22Rv1 (cell line): Measurements from ENCODE around the gene ARMC7.

ENCODE experiments used
- H3K27ac ChIP-seq: fragments of 450-650 bp; 2 replicates; pipeline ENCODE4 v1.5.1; 2017
- CTCF ChIP-seq: fragments of 450-650 bp; IDR thresholded peaks from 2 replicates; pipeline ENCODE4 v1.5.1; 2017; ENCODE audit warnings: mild to moderate bottlenecking
- ZFX ChIP-seq: fragments of 450-650 bp; IDR thresholded peaks from 2 replicates; pipeline ENCODE4 v1.6.1; 2017; ENCODE audit warnings: antibody characterized with exemption, borderline replicate concordance

The ARMC7 gene

GRCh38 chr17:75073618-75074047, 36.1 kb upstream of the ARMC7 start:
- TF ChIP-seq CTCF (no peak), ZFX (no peak)
- no peak overlapping the region for H3K27ac ChIP-seq

- no peak for TF ChIP-seq ZFX
- no peak overlapping the region for H3K27ac ChIP-seq
Observed at GRCh38 chr17:75074532-75074931, 35.2 kb upstream of the ARMC7 start.

- TF ChIP-seq ZFX (no peak), CTCF (no peak)
- peak overlapping the region; percentile 67; the same call in 1 of the 2 replicates for H3K27ac ChIP-seq
Observed at GRCh38 chr17:75075597-75076336, 34.0 kb upstream of the ARMC7 start.

- H3K27ac ChIP-seq = peak overlapping the region; percentile 67
- TF ChIP-seq CTCF (no peak), ZFX (no peak)
Observed at GRCh38 chr17:75077072-75077495, 32.7 kb upstream of the ARMC7 start.

GRCh38 chr17:75077496-75078283, 32.1 kb upstream of the ARMC7 start:
- H3K27ac ChIP-seq = peak overlapping the region; percentile 67
- TF ChIP-seq ZFX (no peak), CTCF (peak; percentile 62)

GRCh38 chr17:75078284-75079022, 31.3 kb upstream of the ARMC7 start:
- TF ChIP-seq ZFX (no peak), CTCF (no peak)
- H3K27ac ChIP-seq = peak overlapping the region; percentile 67

GRCh38 chr17:75079023-75079373, 30.8 kb upstream of the ARMC7 start:
- H3K27ac ChIP-seq = no peak overlapping the region
- no peak for TF ChIP-seq ZFX
- no peak for TF ChIP-seq CTCF
